ENCODE data around the gene POLD1. TPM values are rescaled to one million over a fixed set of nuclear protein-coding genes. Genes with fewer than 3 reads are reported as not detected.

The POLD1 gene
- total RNA-seq, 2 donors from 2014 or later, result 12.8 to 39.5 TPM

GRCh38 chr19:50415661-50416033 is 31.5 kb downstream of the POLD1 start:
- Histone ChIP-seq H3K9me3 (no peaks in the 10 kb centered on the region), H3K4me3 (no peak overlapping the region), H3K36me3 (no peaks in the 10 kb centered on the region), H3K4me1 (ENCODE audit: control insufficient read depth in 1 of 2, low read depth in 2 of 2) (peaks cover 4 to 8% of the 10 kb centered on the region in 2 donors), H3K27ac (no peak overlapping the region), H3K27me3 (replicated peaks; ENCODE audit: insufficient read depth) (no peaks in the 10 kb centered on the region)
- no peak for DNase-seq (ENCODE audit: low spot score)
- no peak for TF ChIP-seq CTCF (IDR thresholded peaks at IDR 0.05)
- ATAC-seq (ENCODE audit: insufficient number of reproducible peaks, low FRiP score, low read depth), result no peak

- DNase-seq (ENCODE audit: low spot score), result no peak
- ATAC-seq (ENCODE audit: insufficient number of reproducible peaks, low FRiP score, low read depth), result no peak
- Histone ChIP-seq H3K27ac (no peak overlapping the region), H3K27me3 (replicated peaks; ENCODE audit: insufficient read depth) (no peaks in the 10 kb centered on the region), H3K36me3 (no peaks in the 10 kb centered on the region), H3K4me3 (no peak overlapping the region), H3K4me1 (ENCODE audit: control insufficient read depth in 1 of 2, low read depth in 2 of 2) (peaks cover 4 to 8% of the 10 kb centered on the region in 2 donors), H3K9me3 (no peaks in the 10 kb centered on the region)
- TF ChIP-seq CTCF (IDR thresholded peaks at IDR 0.05), result no peak
These were observed 32.2 kb downstream of the POLD1 start for GRCh38 chr19:50416034-50416977.

- Histone ChIP-seq H3K27ac (no peak overlapping the region), H3K4me3 (no peak overlapping the region)
These were observed 33.2 kb downstream of the POLD1 start for GRCh38 chr19:50417111-50418081.

GRCh38 chr19:50418176-50419021 is 34.3 kb downstream of the POLD1 start, which contains the start of gene SPIB:
Gene SPIB (plus strand): TSS chr19:50418938. CDS start chr19:50418963, 25 bp downstream.
- DNase-seq (ENCODE audit: low spot score), result no peak

More at GRCh38 chr19:50417111-50418081, 33.2 kb downstream of the POLD1 start:
- no peak for DNase-seq (ENCODE audit: low spot score)
- TF ChIP-seq CTCF (IDR thresholded peaks at IDR 0.05), result no peak
- no peak for ATAC-seq (ENCODE audit: insufficient number of reproducible peaks, low FRiP score, low read depth)
- peaks cover 4 to 8% of the 10 kb centered on the region in 2 donors for H3K4me1 ChIP-seq (ENCODE audit: control insufficient read depth in 1 of 2, low read depth in 2 of 2)
- H3K36me3 ChIP-seq, result no peaks in the 10 kb centered on the region
- no peaks in the 10 kb centered on the region for H3K9me3 ChIP-seq
- H3K27me3 ChIP-seq (replicated peaks; ENCODE audit: insufficient read depth), result no peaks in the 10 kb centered on the region

More at GRCh38 chr19:50418176-50419021, 34.3 kb downstream of the POLD1 start, which contains the start of gene SPIB:
- H3K4me3 ChIP-seq, result no peak within 1 kb of the TSS
- ATAC-seq (ENCODE audit: insufficient number of reproducible peaks, low FRiP score, low read depth), result no peak
- H3K4me1 ChIP-seq (ENCODE audit: control insufficient read depth in 1 of 2, low read depth in 2 of 2), result peaks cover 4 to 8% of the 10 kb centered on the region in 2 donors
- H3K27ac ChIP-seq, result no peak within 1 kb of the TSS
- no peak for TF ChIP-seq CTCF (IDR thresholded peaks at IDR 0.05)
- H3K27me3 ChIP-seq (replicated peaks; ENCODE audit: insufficient read depth), result no peaks in the 10 kb centered on the region
- H3K9me3 ChIP-seq, result no peaks in the 10 kb centered on the region
- H3K36me3 ChIP-seq, result no peaks in the 10 kb centered on the region

Data from thoracic aorta (tissue), 2 donors.